NCI-H510A (cell line): ENCODE results near the gene NOL7.

ENCODE experiments used
- DNase-seq: peaks from one replicate; lab custom pipeline; 2025; lab: John Stamatoyannopoulos, UW

The NOL7 gene

DNA sequence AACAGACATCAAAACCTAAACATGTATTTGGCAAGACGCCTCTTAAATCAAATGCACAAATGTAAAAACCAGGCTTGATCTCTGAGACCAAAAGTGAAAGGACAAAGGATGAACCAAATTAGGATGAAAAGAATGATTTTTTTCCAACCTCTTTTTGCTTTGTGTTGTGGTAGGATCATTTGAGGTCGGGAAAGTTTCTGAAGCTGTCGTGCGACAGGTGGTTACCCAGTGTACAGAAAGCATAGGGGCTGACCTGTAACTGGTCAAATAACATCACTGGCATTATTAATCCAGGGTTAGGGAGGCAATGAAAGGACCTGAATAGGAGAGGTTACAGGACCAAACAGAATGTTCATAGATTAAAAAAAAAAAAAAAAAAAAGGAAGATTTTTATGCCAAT, 18.1 kb upstream of the NOL7 start:
- DNase-seq: no peak

DNA sequence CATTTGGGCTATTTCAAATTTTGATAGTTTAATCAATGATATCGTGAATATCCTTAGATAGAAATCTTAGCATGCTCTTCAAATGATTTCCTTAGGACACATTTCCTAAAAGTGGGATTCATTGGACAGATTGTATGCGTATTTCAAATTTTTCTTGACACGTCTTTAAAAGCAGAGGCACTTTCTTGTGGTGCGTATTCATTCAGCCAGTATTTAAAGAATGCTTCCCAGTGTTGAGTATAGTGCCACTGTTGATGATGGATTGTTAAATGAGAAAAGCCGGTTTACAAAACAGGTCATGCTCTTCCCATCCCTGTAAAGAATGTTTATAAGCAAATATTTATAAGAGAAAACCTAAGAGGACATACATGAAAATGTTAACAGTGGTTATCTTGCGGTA, 15.1 kb upstream of the NOL7 start:
- DNase-seq: no peak

- no peak for DNase-seq
These were observed 11.0 kb upstream of the NOL7 start for GRCh38 chr6:13604135-13604534.

GRCh38 chr6:13604546-13605416, 10.4 kb upstream of the NOL7 start:
- no peak for DNase-seq

DNA sequence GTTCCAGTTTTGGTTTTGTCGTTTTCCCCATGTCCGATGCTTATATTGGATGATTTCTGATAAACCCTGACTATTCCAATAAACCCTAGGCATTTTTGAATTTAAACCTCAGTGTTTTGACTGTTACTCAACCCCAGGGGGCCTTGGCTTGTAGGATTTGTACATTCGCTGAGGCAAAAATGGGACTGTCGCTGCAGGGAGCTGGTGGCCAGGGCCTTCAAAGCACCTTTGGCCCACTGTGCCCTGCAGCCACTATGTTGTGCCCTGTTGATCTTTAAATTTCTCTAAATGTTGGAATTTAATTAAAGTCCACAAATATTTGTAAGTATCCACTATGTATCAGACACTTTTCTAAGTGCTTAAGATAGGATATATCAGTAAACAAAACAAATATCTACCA, 9.5 kb upstream of the NOL7 start:
- no peak for DNase-seq

DNA sequence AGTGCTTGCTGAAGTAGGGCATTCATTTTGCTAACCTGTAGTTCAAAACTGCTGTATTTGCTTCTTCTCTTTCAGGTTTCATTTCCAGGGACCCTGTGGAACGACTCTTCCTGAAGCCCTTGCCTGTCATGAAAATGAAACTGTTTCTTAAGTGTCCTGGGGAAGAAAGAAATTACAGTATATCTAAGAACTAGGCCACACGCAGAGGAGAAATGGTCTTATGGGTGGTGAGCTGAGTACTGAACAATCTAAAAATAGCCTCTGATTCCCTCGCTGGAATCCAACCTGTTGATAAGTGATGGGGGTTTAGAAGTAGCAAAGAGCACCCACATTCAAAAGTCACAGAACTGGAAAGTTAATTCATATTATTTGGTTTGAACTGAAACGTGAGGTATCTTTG, 3.4 kb upstream of the NOL7 start:
- no peak for DNase-seq

DNA sequence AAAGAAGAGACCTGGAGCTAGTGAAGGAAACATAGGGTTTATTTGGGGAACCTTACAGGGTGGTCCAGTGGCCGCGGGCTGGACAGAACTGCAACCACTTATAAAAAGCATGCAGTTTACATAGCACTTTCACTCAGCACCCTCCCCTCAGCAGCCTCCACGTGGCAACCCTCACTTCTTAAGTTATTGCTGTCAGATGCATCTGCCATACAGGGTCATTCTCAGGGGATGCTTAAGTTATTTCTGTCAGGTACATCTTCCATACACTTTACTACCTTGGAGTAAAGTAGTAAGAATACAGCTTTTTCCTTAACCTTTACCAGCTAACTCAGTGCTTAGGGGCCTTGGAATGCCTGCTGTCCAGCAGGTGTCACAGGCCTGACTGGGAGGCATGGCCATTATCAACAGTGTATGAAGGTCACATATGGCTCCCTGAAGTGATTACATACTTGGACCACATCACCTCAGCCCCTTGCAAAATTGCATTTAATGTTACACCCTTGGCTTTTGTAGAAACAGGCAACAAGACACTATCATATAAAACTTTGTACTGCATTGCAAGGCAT, 2.0 kb upstream of the NOL7 start:
- DNase-seq: no peak

DNA sequence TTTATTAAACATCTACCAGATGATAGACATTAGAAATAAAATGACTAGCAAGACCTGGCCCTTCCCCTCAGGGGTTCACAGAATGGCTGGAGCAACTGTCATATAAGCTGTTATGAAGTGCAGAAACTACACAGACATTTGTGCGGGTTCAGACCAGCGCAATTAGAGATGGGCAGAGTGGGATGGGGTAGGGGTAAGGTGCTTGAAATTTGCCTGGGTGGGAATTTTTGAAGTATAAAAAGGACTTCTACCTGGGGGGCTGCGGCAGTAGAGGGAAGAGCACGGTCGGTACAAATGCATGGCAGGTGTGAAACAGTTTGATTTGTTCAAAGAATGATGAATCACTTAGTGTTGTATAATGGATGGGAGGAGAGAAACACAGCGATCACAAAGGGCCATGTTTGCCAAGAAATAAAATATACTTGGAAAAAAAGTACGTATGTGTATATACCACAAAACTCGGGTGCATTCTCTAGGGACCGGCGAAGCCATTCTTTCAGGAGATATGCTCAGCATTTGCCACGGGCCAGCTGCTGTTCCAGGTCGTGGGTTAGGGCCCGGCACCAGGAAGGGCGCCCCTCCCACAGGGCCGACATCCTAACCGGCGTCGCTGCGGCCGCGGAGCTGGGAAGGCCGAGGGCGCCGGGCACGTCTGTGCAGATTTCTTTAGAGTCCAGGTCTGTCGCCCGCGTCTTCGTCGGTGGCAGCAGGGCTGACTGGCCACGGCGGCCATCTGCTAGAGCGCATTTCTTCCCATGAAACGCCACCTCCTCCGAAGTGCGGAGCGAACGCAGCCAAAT, 809 bp upstream of the NOL7 start:
- DNase-seq: peak; percentile 33

GRCh38 chr6:13615792-13616120, 621 bp downstream of the NOL7 start:
- peak; percentile 5 for DNase-seq

DNA sequence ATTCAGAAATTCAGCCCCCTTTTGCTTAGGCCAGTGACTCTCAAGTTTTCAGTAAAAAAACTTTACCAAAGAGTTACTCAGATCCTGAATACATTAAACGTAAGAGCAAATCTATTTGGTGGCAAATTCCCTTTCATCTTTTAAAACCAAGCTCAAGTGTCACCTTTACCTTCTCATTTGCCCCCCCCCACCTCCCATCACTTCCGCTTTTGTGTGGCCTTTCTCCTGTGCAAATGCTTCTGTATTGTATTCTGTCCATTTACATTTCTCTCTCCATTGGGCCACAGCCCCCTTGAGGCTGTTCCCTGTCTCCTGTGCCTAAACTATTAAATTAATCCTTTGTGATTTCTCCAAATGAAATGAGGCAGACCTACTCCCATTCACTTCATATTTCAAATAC, 1.9 kb downstream of the NOL7 start:
- no peak for DNase-seq

- DNase-seq: peak; percentile 8
These were observed 9.7 kb downstream of the NOL7 start for GRCh38 chr6:13624871-13625288.

- DNase-seq: no peak
These were observed 14.5 kb downstream of the NOL7 start for GRCh38 chr6:13629459-13630116.

- no peak for DNase-seq
These were observed 15.4 kb downstream of the NOL7 start for GRCh38 chr6:13630499-13630898.

DNA sequence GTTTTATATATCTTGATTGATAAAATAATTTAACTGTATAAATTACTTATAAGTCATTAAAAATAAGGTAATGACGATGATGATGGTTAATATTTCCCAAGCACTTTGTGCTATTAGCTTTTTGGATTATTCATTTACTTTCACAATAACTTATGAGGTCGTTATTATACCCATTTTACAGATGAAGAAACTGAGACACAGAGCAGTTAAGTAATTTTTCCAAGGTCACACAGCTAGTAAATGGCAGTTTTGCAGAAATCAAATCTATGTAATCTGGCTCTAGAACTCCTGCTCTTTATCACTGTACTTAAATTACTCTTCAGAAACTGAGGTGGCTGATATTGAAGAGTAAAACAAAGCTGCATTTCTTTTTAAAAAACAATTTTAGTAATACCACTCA, 18.2 kb downstream of the NOL7 start:
- no peak for DNase-seq

DNA sequence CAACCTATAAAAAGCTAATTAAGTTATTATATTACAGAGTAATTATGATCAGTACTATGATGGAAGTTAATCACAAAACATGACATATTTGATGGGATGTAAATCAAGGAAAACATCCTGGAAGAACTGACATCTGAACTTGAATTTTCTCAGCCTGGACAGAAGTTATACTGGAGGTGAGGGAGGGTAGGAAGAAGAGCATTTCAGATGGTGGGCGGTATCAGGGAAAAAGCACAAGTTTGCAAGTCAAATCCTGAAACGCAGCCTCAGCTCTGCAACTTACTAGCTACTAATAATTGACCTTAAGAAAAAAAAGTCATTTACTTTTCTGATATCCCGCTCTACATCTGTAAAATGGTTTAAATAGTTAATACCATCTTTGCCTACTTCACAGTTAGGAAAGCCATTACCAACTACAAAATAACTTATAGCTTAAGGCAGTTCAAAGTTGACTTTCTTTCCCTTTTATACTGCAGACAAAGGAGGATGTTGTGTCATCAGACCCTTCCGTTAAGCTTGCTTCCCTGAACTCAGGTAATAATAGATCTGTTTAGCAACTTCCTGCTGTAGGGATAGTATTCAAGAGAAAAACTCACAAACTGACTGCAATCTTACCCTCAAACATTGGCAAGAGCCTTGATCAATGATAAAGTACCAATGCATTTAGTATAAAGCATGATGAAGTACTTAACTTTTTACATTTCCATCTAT, 21.0 kb downstream of the NOL7 start:
- DNase-seq: no peak

- DNase-seq: no peak
These were observed 22.9 kb downstream of the NOL7 start for GRCh38 chr6:13638014-13638413.

DNA sequence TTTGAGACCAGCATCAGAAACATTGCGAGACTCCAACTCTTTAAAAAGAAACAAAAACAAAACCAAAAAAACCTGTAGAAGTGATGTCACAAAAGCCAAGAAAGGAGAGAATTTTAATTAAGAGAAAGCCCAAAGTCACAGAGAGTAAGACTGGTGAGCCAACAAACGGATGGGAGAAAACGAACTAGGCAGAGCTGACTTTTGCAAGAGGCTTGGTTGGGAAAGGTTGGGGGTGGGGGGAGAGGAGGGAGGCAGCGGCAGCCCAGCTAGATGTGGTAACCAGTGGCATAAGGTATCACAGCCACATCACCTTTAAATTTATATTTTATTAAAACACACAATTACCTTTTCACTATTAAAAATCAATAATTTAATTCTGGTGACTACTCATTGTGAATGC, 23.5 kb downstream of the NOL7 start:
- DNase-seq: no peak

- no peak for DNase-seq
These were observed 26.2 kb downstream of the NOL7 start for GRCh38 chr6:13641315-13641714.

- DNase-seq: no peak
These were observed 28.0 kb downstream of the NOL7 start for GRCh38 chr6:13643125-13643524.

- DNase-seq: no peak
These were observed 33.7 kb downstream of the NOL7 start for GRCh38 chr6:13648850-13649249.

DNA sequence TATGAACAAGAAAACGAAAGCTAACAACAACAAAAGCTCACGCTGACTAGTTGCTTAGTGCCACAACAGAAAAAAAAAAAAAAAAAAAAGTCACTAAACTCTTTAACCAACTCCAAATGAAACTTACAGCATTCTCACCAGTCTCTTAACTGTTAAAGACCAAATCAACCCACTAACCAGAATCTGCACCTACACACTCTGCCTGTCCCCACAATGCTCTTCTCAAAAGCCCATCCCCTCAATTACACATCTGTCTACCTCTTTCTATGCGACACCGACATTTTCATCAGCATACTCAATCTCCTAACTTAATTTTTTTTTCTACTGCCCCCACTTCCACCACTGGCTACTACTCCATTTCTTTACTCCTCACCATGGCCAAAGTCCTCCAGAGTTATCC, 34.3 kb downstream of the NOL7 start:
- no peak for DNase-seq

GRCh38 chr6:13653296-13653695, 38.2 kb downstream of the NOL7 start:
- DNase-seq: no peak
